Measurements from ENCODE around the gene VAMP5. TPM values are rescaled to one million over a fixed set of nuclear protein-coding genes. Genes with fewer than 3 reads are reported as not detected.

The VAMP5 gene
- total and polyA plus RNA-seq, 2 donors (not counting 3 experiments of a cell fraction or from before 2014, with no cell fraction given), result 186 to 624 TPM

- Histone ChIP-seq H3K27me3 (ENCODE audit: control insufficient read depth in 2 of 2, insufficient read depth in 2 of 2, low read length in 2 of 2) (no peaks in the 10 kb centered on the region), H3K9me3 (replicated peaks; ENCODE audit: control insufficient read depth, insufficient read depth, low read length) (no peaks in the 10 kb centered on the region), H3K36me3 (ENCODE audit: control insufficient read depth in 2 of 2, extremely low read depth in 1 of 2, insufficient read depth in 2 of 2, low read length in 2 of 2) (peaks cover 13 to 39% of the 10 kb centered on the region in 2 experiments), H2AFZ (ENCODE audit: low read depth, low read length) (no peak overlapping the region), H4K20me1 (replicated peaks; ENCODE audit: control insufficient read depth, extremely low read depth, insufficient read depth, low read length) (no peaks in the 10 kb centered on the region), H3K9me1 (replicated peaks; ENCODE audit: control insufficient read depth, extremely low read depth, insufficient read depth, low read length) (no peaks in the 10 kb centered on the region), H3K4me3 (replicated peaks in 1 of 3; ENCODE audit: insufficient read depth in 1 of 3, low read depth in 1 of 3, low read length in 3 of 3) (no peak overlapping the region), H3K27ac (ENCODE audit: insufficient read depth, low read depth, low read length) (no peak overlapping the region), H3K79me2 (ENCODE audit: control insufficient read depth, insufficient read depth, low read length) (peaks cover 3% of the 10 kb centered on the region), H3K4me1 (ENCODE audit: control insufficient read depth, extremely low read depth, insufficient read depth, low read length) (peaks cover 17% of the 10 kb centered on the region), H3K9ac (replicated peaks; ENCODE audit: extremely low read depth, insufficient read depth, low read length) (no peak overlapping the region), H3K4me2 (ENCODE audit: insufficient read depth, low read length) (no peak overlapping the region)
- no TSS peak for BruUV-seq (replicated peaks)
- ChIA-PET POLR2A (interaction anchor here (1.3 to 6.3 kb wide), 4 partner anchors 8 to 194 kb away, joined by 3 to 73 read pairs (median 3); partner anchors contain the start of genes ELMOD3, MAT2A and RETSAT), CTCF (interaction anchor here (1.0 to 6.8 kb wide), 9 partner anchors 9 to 481 kb away, joined by 3 to 236 read pairs (median 4); partner anchors contain the start of gene SH2D6)
- intact Hi-C loops (cut with micrococcal nuclease), result no loop called here
- TF ChIP-seq POLR2A (IDR thresholded peaks at IDR 0.05; ENCODE audit: low read depth, low read length) (no peak), GATA2 (IDR thresholded peaks at IDR 0.05; ENCODE audit: insufficient read depth, insufficient read length, low read depth, low read length) (peak; percentile 40)
- DNase-seq (ENCODE audit: low read depth, low spot score), result no peak
- dilution Hi-C loops (cut with MboI; ENCODE audit: extremely low pct_ligation_motif_present, low sequenced_read_pairs), result no loop called here
- no peak for FAIRE-seq
These were observed 36.2 kb upstream of the VAMP5 start for GRCh38 chr2:85547859-85548607.

- ChIA-PET CTCF (interaction anchor here (1.0 to 6.8 kb wide), 9 partner anchors 8 to 481 kb away, joined by 3 to 236 read pairs (median 4); partner anchors contain the start of gene SH2D6), POLR2A (interaction anchor here (1.3 to 6.3 kb wide), 4 partner anchors 9 to 194 kb away, joined by 3 to 73 read pairs (median 3); partner anchors contain the start of genes ELMOD3, MAT2A and RETSAT)
- no peak overlapping the region for H3K27ac ChIP-seq (ENCODE audit: insufficient read depth, low read depth, low read length)
- H3K9ac ChIP-seq (replicated peaks; ENCODE audit: extremely low read depth, insufficient read depth, low read length), result no peak overlapping the region
- no peak for TF ChIP-seq FOS (IDR thresholded peaks at IDR 0.05; ENCODE audit: borderline replicate concordance, insufficient read depth, low read length)
- no peak for TF ChIP-seq JUN (IDR thresholded peaks at IDR 0.05; ENCODE audit: borderline replicate concordance, insufficient read depth, insufficient read length, low read depth)
- TF ChIP-seq EZH2 (IDR thresholded peaks at IDR 0.05; ENCODE audit: borderline replicate concordance, low read depth, low read length, severe bottlenecking), result no peak
- no peak for TF ChIP-seq POLR2AphosphoS5 (IDR thresholded peaks at IDR 0.05; ENCODE audit: insufficient read depth, low read depth, low read length)
- peak; percentile 29 for TF ChIP-seq POLR2A (IDR thresholded peaks at IDR 0.05; ENCODE audit: low read depth, low read length)
- no peaks in the 10 kb centered on the region for H3K79me2 ChIP-seq (ENCODE audit: control insufficient read depth, insufficient read depth, low read length)
- no peak overlapping the region for H2AFZ ChIP-seq (ENCODE audit: low read depth, low read length)
- no TSS peak for BruUV-seq (replicated peaks)
- DNase-seq (ENCODE audit: low read depth, low spot score) (no peak), FAIRE-seq (no peak)
- dilution Hi-C loops (cut with MboI; ENCODE audit: extremely low pct_ligation_motif_present, low sequenced_read_pairs), result no loop called here
- peaks cover 13 to 41% of the 10 kb centered on the region in 2 experiments for H3K36me3 ChIP-seq (ENCODE audit: control insufficient read depth in 2 of 2, extremely low read depth in 1 of 2, insufficient read depth in 2 of 2, low read length in 2 of 2)
- H3K4me1 ChIP-seq (ENCODE audit: control insufficient read depth, extremely low read depth, insufficient read depth, low read length), result peaks cover 17% of the 10 kb centered on the region
- no peak overlapping the region for H3K4me2 ChIP-seq (ENCODE audit: insufficient read depth, low read length)
- no peaks in the 10 kb centered on the region for H3K9me1 ChIP-seq (replicated peaks; ENCODE audit: control insufficient read depth, extremely low read depth, insufficient read depth, low read length)
- H4K20me1 ChIP-seq (replicated peaks; ENCODE audit: control insufficient read depth, extremely low read depth, insufficient read depth, low read length), result no peaks in the 10 kb centered on the region
- no peaks in the 10 kb centered on the region for H3K27me3 ChIP-seq (ENCODE audit: control insufficient read depth in 2 of 2, insufficient read depth in 2 of 2, low read length in 2 of 2)
- intact Hi-C loops (cut with micrococcal nuclease), result no loop called here
- no peak overlapping the region for H3K4me3 ChIP-seq (replicated peaks in 1 of 3; ENCODE audit: insufficient read depth in 1 of 3, low read depth in 1 of 3, low read length in 3 of 3)
- no peaks in the 10 kb centered on the region for H3K9me3 ChIP-seq (replicated peaks; ENCODE audit: control insufficient read depth, insufficient read depth, low read length)
These were observed 35.7 kb upstream of the VAMP5 start for GRCh38 chr2:85548608-85548900.
